ENCODE data around the gene HEATR5A. TPM values are rescaled to one million over a fixed set of nuclear protein-coding genes. Genes with fewer than 3 reads are reported as not detected.

The HEATR5A gene
- total and polyA plus RNA-seq, 2 of the 13 experiments (the other 11 are each of a cell fraction or from before 2014, with no cell fraction given): 36.4 to 105 TPM

DNA sequence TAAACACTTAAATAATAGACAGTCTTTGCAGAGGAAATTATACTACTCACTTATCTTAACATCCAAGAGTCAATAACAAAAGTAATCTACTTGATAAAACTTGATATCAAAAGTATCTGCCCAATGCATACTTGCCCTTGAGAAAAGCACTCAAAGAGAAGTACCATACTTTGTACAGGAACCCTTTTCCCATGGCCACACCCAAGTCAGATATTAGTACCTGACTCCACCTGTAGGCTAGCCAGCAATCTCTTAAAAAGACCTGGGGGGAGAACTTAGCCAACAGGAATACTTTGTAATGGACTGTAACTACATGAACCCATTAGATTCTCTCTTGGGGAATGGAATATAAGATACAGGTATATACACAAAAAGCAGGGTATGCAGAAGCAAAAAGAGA is 113.2 kb downstream of the HEATR5A start (continued):
- TF ChIP-seq, protein P1, sequence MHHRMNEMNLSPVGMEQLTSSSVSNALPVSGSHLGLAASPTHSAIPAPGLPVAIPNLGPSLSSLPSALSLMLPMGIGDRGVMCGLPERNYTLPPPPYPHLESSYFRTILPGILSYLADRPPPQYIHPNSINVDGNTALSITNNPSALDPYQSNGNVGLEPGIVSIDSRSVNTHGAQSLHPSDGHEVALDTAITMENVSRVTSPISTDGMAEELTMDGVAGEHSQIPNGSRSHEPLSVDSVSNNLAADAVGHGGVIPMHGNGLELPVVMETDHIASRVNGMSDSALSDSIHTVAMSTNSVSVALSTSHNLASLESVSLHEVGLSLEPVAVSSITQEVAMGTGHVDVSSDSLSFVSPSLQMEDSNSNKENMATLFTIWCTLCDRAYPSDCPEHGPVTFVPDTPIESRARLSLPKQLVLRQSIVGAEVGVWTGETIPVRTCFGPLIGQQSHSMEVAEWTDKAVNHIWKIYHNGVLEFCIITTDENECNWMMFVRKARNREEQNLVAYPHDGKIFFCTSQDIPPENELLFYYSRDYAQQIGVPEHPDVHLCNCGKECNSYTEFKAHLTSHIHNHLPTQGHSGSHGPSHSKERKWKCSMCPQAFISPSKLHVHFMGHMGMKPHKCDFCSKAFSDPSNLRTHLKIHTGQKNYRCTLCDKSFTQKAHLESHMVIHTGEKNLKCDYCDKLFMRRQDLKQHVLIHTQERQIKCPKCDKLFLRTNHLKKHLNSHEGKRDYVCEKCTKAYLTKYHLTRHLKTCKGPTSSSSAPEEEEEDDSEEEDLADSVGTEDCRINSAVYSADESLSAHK (CRISPR knock-in tag; IDR thresholded peaks at IDR 0.05; ENCODE audit: borderline replicate concordance): no peak
- no peak for TF ChIP-seq IRF9 (CRISPR knock-in tag; IDR thresholded peaks at IDR 0.05; ENCODE audit: borderline replicate concordance)
- no peak for TF ChIP-seq PLRG1 (conservative IDR thresholded peaks at IDR 0.05)

- ATAC-seq (no peak), FAIRE-seq (no peak), DNase-seq (ENCODE audit: low spot score) (no peak)
- Histone ChIP-seq H4K20me1 (ENCODE audit: insufficient read depth, low read length) (no peaks in the 10 kb centered on the region), H3K27ac (ENCODE audit: extremely low read length, insufficient read depth, low read length) (no peak overlapping the region), H3K4me1 (ENCODE audit: insufficient read depth, low read length) (no peaks in the 10 kb centered on the region), H3K4me2 (ENCODE audit: low read depth, low read length) (no peak overlapping the region), H3K36me3 (replicated peaks in 1 of 2; ENCODE audit: control insufficient read depth in 1 of 2, insufficient read depth in 2 of 2, low read length in 2 of 2) (peaks cover 11 to 39% of the 10 kb centered on the region in 2 experiments; a peak in 4 of 5 replicates), H3K4me3 (replicated peaks in 1 of 3; ENCODE audit: insufficient read depth in 1 of 3, low read depth in 2 of 3, low read length in 3 of 3) (no peak overlapping the region), H3K9ac (ENCODE audit: insufficient read depth, low read depth, low read length) (no peak overlapping the region), H3K79me2 (ENCODE audit: insufficient read depth, low read length) (no peaks in the 10 kb centered on the region), H2AFZ (ENCODE audit: low read length) (no peak overlapping the region), H3K27me3 (ENCODE audit: control insufficient read depth in 1 of 2, insufficient read depth in 2 of 2, low read length in 2 of 2) (no peaks in the 10 kb centered on the region), H3K9me3 (ENCODE audit: low read length) (no peaks in the 10 kb centered on the region)
- intact Hi-C loops (cut with micrococcal nuclease; ENCODE audit: unreplicated experiment) (no loop called here), in situ Hi-C loops (cut with HindIII; ENCODE audit: extremely low pct_ligation_motif_present, low pct_unique_long_range_greater_than_20kb) (no loop called here)
- WGBS (ENCODE audit: low lambda C conversion rate): 94% methylated on average over 5 of the region's 5 CpGs
- no TSS peak for BruUV-seq (replicated peaks)
- POLR2A ChIA-PET: no interaction called here
- CTCF ChIA-PET (ENCODE audit: low intra/inter-chr PET ratio, low total read pairs): no interaction called here
- TF ChIP-seq, protein P2, sequence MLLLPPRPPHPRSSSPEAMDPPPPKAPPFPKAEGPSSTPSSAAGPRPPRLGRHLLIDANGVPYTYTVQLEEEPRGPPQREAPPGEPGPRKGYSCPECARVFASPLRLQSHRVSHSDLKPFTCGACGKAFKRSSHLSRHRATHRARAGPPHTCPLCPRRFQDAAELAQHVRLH (CRISPR knock-in tag; IDR thresholded peaks at IDR 0.05; ENCODE audit: borderline replicate concordance, low read depth): no peak
- TF ChIP-seq SNAPC2 (CRISPR knock-in tag; IDR thresholded peaks at IDR 0.05) (no peak), HOXD1 (CRISPR knock-in tag; IDR thresholded peaks at IDR 0.05) (no peak), GTF2F1 (IDR thresholded peaks at IDR 0.05; ENCODE audit: low read length) (no peak)
- TF ChIP-seq, protein P3, sequence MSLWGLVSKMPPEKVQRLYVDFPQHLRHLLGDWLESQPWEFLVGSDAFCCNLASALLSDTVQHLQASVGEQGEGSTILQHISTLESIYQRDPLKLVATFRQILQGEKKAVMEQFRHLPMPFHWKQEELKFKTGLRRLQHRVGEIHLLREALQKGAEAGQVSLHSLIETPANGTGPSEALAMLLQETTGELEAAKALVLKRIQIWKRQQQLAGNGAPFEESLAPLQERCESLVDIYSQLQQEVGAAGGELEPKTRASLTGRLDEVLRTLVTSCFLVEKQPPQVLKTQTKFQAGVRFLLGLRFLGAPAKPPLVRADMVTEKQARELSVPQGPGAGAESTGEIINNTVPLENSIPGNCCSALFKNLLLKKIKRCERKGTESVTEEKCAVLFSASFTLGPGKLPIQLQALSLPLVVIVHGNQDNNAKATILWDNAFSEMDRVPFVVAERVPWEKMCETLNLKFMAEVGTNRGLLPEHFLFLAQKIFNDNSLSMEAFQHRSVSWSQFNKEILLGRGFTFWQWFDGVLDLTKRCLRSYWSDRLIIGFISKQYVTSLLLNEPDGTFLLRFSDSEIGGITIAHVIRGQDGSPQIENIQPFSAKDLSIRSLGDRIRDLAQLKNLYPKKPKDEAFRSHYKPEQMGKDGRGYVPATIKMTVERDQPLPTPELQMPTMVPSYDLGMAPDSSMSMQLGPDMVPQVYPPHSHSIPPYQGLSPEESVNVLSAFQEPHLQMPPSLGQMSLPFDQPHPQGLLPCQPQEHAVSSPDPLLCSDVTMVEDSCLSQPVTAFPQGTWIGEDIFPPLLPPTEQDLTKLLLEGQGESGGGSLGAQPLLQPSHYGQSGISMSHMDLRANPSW (CRISPR knock-in tag; IDR thresholded peaks at IDR 0.05; ENCODE audit: borderline replicate concordance): no peak
Observed at GRCh38 chr14:31303654-31304053, 116.7 kb downstream of the HEATR5A start.
